ENCODE results near the gene IDH3B. TPM values are rescaled to one million over a fixed set of nuclear protein-coding genes. Genes with fewer than 3 reads are reported as not detected.

IDH3B gene
- total RNA-seq = 103 and 130 TPM in 2 replicates

GRCh38 chr20:2663887-2664719, at the start of gene IDH3B:
Gene IDH3B (minus strand): TSS chr20:2664216. CDS start chr20:2664188, 28 bp downstream.

DNA sequence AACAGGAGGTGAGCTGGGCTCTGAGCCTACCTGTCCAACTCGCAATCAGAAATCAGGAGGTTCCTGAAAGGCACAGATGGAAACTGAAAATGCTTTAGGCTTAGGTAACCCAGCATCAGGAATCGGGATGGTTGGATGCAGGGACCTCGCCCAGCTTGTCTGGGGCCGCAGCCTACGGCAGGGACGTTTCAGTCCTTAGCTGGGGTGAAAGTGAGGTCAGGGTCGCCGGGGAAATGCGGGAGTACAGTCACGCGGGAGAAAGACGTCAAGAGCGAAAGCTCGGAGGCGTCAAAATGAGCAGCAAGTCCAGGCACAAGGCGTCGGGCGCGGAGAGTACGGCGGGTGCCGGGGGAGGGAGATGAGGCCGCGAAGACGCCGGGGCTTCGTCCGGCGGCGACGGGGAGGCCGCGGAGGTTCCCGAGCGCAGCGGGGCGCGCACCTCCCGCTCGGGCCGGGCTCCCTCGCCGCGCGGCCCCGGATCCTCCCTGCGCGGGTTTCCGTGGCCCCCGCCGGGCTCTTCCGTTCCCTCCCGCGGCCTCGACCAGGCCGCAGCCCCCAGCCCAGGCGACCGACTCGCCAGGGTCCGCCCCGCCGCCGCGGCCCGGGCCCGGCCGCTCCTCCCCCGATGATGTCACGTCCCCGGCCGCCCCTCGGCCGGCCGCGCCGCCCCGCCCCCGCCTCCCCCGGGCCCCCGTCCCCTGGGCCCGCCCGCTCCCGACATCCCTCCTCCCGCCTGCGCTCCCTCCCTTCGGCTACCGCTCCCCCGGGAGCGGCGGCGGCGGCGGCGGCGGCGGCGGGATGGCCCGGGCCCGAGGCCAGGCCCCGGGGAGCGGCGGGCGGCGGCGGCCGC, 28.2 kb upstream of the IDH3B start, which contains the start of gene EBF4:
EBF4 (plus strand) TSS at position 745 of the 850 bp plus-strand sequence. CDS start 866 bp downstream, outside the sequence.

GRCh38 chr20:2651772-2652723, 12.0 kb downstream of the IDH3B start, which contains the start of gene NOP56:
Gene NOP56 (plus strand): TSS chr20:2652632. CDS start chr20:2652661, 29 bp downstream.

Other genes with a start within 250 kb of the IDH3B start
- 212 and 228 TPM in 2 replicates for gene SNRPB, start 193.4 kb downstream of the IDH3B start, total RNA-seq
- gene ZNF343, start 155.3 kb downstream of the IDH3B start, total RNA-seq = 8.3 and 8.4 TPM in 2 replicates
- gene TMC2, start 127.6 kb downstream of the IDH3B start, total RNA-seq = not detected in 2 replicates
- gene NOP56, start 11.6 kb downstream of the IDH3B start, total RNA-seq = 119 and 132 TPM in 2 replicates
- 1.2 and 1.5 TPM in 2 replicates for gene EBF4, start 28.6 kb upstream of the IDH3B start, total RNA-seq
- gene CPXM1, start 136.4 kb upstream of the IDH3B start, total RNA-seq = 0.33 and 1.2 TPM in 2 replicates
- gene C20orf141, start 150.8 kb upstream of the IDH3B start, total RNA-seq = not detected in 2 replicates
- not detected in 2 replicates for gene TMEM239, start 152.1 kb upstream of the IDH3B start, total RNA-seq
- 13.1 and 18.7 TPM in 2 replicates for gene PCED1A, start 176.4 kb upstream of the IDH3B start, total RNA-seq
- gene VPS16, start 176.5 kb upstream of the IDH3B start, total RNA-seq = 33.8 and 34.6 TPM in 2 replicates
- 23.5 and 24.6 TPM in 2 replicates for gene PTPRA, start 209.3 kb upstream of the IDH3B start, total RNA-seq